Neural cell (in vitro differentiated cells): ENCODE data around the gene VAV2. TPM values are rescaled to one million over a fixed set of nuclear protein-coding genes. Genes with fewer than 3 reads are reported as not detected.

ENCODE experiments used
- H2AFZ ChIP-seq: fragments of 200-600, 300-800 bp; sonication (generic), shearing (Covaris generic); 2 replicates; pipeline ENCODE4 v1.6.0; 2014; ENCODE audit warnings: low read depth, mild to moderate bottlenecking, antibody characterized with exemption, low read length, moderate library complexity
- H3F3A ChIP-seq: fragments of 200-600 bp; shearing (Covaris generic); 2 replicates; pipeline ENCODE4 v1.6.1; 2016; ENCODE audit warnings: mild to moderate bottlenecking, moderate library complexity, mixed read lengths, antibody characterized with exemption, low read length; ENCODE audit not compliant: insufficient read depth, poor library complexity, severe bottlenecking
- H3K27ac ChIP-seq: fragments of 200-600, 300-800 bp; sonication (generic), shearing (Covaris generic); 2 replicates; pipeline ENCODE4 v1.5.1; 2014; ENCODE audit warnings: mild to moderate bottlenecking, low read length, moderate library complexity
- H3K27me3 ChIP-seq: fragments of 300-800, 200-600 bp; sonication (generic), shearing (Covaris generic); 2 replicates; pipeline ENCODE4 v1.6.0; 2014; ENCODE audit warnings: mild to moderate bottlenecking, low read depth, low read length, moderate library complexity; ENCODE audit not compliant: insufficient read depth
- H3K36me3 ChIP-seq: fragments of 300-800, 200-600 bp; sonication (generic), shearing (Covaris generic); 2 replicates; pipeline ENCODE4 v1.5.1; 2014; ENCODE audit warnings: mild to moderate bottlenecking, antibody characterized with exemption, low read length, moderate library complexity; ENCODE audit not compliant: insufficient read depth
- H3K4me2 ChIP-seq: fragments of 300-800, 200-600 bp; sonication (generic), shearing (Covaris generic); 2 replicates; pipeline ENCODE4 v1.6.0; 2014; ENCODE audit warnings: mild to moderate bottlenecking, low read length
- H3K4me3 ChIP-seq: fragments of 300-800, 200-600 bp; sonication (generic), shearing (Covaris generic); 2 replicates; pipeline ENCODE4 v1.5.1; 2014; ENCODE audit warnings: mild to moderate bottlenecking, low read length, moderate library complexity
- H3K79me2 ChIP-seq: fragments of 200-600 bp; shearing (Covaris generic); replicated peaks from 2 replicates; pipeline ENCODE4 v1.6.0; 2014; ENCODE audit warnings: mild to moderate bottlenecking, low read length, moderate library complexity; ENCODE audit not compliant: insufficient read depth
- H3K9ac ChIP-seq: fragments of 300-800, 200-600 bp; sonication (generic), shearing (Covaris generic); 2 replicates; pipeline ENCODE4 v1.6.1; 2016; ENCODE audit warnings: mild to moderate bottlenecking, low read length, mixed read lengths
- H3K9me2 ChIP-seq: fragments of 200-600 bp; shearing (Covaris generic); 2 replicates; pipeline ENCODE4 v1.6.1; 2016; ENCODE audit warnings: mild to moderate bottlenecking, low read length, mixed read lengths; ENCODE audit not compliant: insufficient read depth
- H3K9me3 ChIP-seq: fragments of 200-600, 300-800 bp; sonication (generic), shearing (Covaris generic); 2 replicates; pipeline ENCODE4 v1.6.1; 2016; ENCODE audit warnings: mild to moderate bottlenecking, mixed run types, low read length, moderate library complexity, mixed read lengths
- H4K20me1 ChIP-seq: fragments of 200-600 bp; shearing (Covaris generic); 2 replicates; pipeline ENCODE4 v1.6.1; 2016; ENCODE audit warnings: mild to moderate bottlenecking, mixed run types; ENCODE audit not compliant: insufficient read depth
- EP300 ChIP-seq: fragments of 450-650 bp; conservative IDR thresholded peaks from 2 replicates; pipeline ENCODE4 v1.6.1; 2014; ENCODE audit warnings: antibody characterized with exemption, mild to moderate bottlenecking, moderate library complexity; ENCODE audit not compliant: poor library complexity, severe bottlenecking
- EZH2 ChIP-seq: fragments of 200-600, 300-800 bp; shearing (Covaris generic), sonication (generic); IDR thresholded peaks from 2 replicates; pipeline ENCODE4 v1.6.1; 2014; ENCODE audit warnings: antibody characterized with exemption, low read length, borderline replicate concordance, mild to moderate bottlenecking; ENCODE audit not compliant: insufficient read depth, poor library complexity, severe bottlenecking
- MXI1 ChIP-seq: fragments of 450-650 bp; conservative IDR thresholded peaks from 2 replicates; pipeline ENCODE4 v1.6.1; 2014; ENCODE audit warnings: antibody characterized with exemption, mild to moderate bottlenecking; ENCODE audit not compliant: poor library complexity, severe bottlenecking
- POLR2AphosphoS5 ChIP-seq: IDR thresholded peaks from 2 replicates; pipeline ENCODE4 v1.6.1; 2012
- RAD21 ChIP-seq: fragments of 450-650 bp; conservative IDR thresholded peaks from 2 replicates; pipeline ENCODE4 v1.6.1; 2014; ENCODE audit warnings: antibody characterized with exemption, mild to moderate bottlenecking, moderate library complexity
- SMC3 ChIP-seq: fragments of 450-650 bp; conservative IDR thresholded peaks from 2 replicates; pipeline ENCODE4 v1.6.1; 2014; ENCODE audit warnings: antibody characterized with exemption, mild to moderate bottlenecking, moderate library complexity; ENCODE audit not compliant: poor library complexity
- TAF1 ChIP-seq: IDR thresholded peaks from 2 replicates; pipeline ENCODE4 v1.6.1; 2012; ENCODE audit warnings: low read depth
- polyA plus RNA-seq: library from polyadenylated mRNA; depleted of rRNA; stranded (reverse); fragments of >200 nt; gene quantifications from 2 replicates; pipeline ENCODE4 v1.2.3, GENCODE V29; 2014
- TF ChIP-seq, protein P1 (sequence below): fragments of 450-650 bp; IDR thresholded peaks from 2 replicates; pipeline ENCODE4 v1.5.1; 2014; ENCODE audit warnings: antibody characterized with exemption, mild to moderate bottlenecking, moderate library complexity; ENCODE audit not compliant: poor library complexity, severe bottlenecking
- TF ChIP-seq, protein P2 (sequence below): IDR thresholded peaks from 2 replicates; pipeline ENCODE4 v1.6.1; 2012; ENCODE audit warnings: borderline replicate concordance

The VAV2 gene
- polyA plus RNA-seq, 1 donor from 2014 or later = 35.2 TPM

DNA sequence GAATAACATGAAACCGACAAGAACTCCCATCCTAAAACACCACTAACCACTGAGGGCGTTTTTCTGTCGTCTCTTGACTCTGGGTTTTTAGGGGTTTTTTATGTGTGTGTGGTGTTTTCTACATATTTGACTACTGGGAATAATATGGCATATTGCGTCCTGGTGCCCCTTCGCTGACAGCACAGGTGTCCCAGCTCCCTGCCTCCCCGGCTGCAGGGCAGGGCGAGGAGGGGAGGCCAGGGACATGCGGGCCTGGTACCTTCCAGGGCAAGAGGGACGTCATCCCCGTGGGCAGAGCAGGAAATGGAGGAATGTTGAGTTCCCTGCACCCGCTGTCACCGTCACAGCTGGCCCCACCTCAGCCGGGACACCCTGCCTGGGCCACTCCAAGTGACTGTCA is 34.8 kb downstream of the VAV2 start:
- no peak overlapping the region for H3K9ac ChIP-seq
- peaks cover 14% of the 10 kb centered on the region for H3K79me2 ChIP-seq
- H3K4me3 ChIP-seq = no peak overlapping the region
- H3K9me3 ChIP-seq = no peaks in the 10 kb centered on the region
- no peaks in the 10 kb centered on the region for H3F3A ChIP-seq
- H3K36me3 ChIP-seq = no peaks in the 10 kb centered on the region
- H3K9me2 ChIP-seq = no peaks in the 10 kb centered on the region
- H3K4me2 ChIP-seq = no peak overlapping the region
- H2AFZ ChIP-seq = no peak overlapping the region
- H3K27ac ChIP-seq = no peak overlapping the region
- H4K20me1 ChIP-seq = no peaks in the 10 kb centered on the region
- H3K27me3 ChIP-seq = no peaks in the 10 kb centered on the region
- TF ChIP-seq POLR2AphosphoS5 (no peak), SMC3 (no peak), EZH2 (no peak), TAF1 (no peak), RAD21 (no peak), MXI1 (no peak), EP300 (no peak)
- TF ChIP-seq, protein P1, sequence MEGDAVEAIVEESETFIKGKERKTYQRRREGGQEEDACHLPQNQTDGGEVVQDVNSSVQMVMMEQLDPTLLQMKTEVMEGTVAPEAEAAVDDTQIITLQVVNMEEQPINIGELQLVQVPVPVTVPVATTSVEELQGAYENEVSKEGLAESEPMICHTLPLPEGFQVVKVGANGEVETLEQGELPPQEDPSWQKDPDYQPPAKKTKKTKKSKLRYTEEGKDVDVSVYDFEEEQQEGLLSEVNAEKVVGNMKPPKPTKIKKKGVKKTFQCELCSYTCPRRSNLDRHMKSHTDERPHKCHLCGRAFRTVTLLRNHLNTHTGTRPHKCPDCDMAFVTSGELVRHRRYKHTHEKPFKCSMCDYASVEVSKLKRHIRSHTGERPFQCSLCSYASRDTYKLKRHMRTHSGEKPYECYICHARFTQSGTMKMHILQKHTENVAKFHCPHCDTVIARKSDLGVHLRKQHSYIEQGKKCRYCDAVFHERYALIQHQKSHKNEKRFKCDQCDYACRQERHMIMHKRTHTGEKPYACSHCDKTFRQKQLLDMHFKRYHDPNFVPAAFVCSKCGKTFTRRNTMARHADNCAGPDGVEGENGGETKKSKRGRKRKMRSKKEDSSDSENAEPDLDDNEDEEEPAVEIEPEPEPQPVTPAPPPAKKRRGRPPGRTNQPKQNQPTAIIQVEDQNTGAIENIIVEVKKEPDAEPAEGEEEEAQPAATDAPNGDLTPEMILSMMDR = no peak
- TF ChIP-seq, protein P2, sequence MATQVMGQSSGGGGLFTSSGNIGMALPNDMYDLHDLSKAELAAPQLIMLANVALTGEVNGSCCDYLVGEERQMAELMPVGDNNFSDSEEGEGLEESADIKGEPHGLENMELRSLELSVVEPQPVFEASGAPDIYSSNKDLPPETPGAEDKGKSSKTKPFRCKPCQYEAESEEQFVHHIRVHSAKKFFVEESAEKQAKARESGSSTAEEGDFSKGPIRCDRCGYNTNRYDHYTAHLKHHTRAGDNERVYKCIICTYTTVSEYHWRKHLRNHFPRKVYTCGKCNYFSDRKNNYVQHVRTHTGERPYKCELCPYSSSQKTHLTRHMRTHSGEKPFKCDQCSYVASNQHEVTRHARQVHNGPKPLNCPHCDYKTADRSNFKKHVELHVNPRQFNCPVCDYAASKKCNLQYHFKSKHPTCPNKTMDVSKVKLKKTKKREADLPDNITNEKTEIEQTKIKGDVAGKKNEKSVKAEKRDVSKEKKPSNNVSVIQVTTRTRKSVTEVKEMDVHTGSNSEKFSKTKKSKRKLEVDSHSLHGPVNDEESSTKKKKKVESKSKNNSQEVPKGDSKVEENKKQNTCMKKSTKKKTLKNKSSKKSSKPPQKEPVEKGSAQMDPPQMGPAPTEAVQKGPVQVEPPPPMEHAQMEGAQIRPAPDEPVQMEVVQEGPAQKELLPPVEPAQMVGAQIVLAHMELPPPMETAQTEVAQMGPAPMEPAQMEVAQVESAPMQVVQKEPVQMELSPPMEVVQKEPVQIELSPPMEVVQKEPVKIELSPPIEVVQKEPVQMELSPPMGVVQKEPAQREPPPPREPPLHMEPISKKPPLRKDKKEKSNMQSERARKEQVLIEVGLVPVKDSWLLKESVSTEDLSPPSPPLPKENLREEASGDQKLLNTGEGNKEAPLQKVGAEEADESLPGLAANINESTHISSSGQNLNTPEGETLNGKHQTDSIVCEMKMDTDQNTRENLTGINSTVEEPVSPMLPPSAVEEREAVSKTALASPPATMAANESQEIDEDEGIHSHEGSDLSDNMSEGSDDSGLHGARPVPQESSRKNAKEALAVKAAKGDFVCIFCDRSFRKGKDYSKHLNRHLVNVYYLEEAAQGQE = no peak

DNA sequence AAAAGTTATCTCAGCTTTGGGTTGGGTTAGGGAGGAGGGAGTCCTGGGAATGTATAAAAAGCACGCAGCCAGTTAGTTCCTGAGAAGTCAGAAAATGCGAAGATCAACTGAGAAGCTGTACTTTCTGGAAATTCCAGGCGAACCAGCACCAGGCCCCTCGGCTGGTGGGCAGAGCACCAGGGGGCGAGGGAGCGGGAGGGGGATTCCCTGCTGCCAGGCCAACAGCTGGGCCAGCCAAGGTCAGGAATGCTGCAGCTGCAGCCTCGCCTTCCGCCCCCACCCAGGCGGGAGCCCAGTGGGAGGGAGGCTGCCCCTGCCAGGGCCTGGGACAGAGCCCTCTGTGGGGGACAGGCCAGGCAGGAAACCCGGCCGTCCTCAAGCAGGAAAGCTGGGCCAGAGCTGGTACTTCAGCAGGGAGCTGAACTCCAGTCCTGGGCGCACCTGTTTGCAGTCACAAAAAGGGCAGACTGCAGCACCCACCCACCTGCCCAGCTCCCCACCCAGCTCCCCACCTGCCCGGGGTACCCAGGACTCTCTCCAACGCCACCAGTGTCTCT is 35.5 kb downstream of the VAV2 start:
- Histone ChIP-seq H3K9me2 (no peaks in the 10 kb centered on the region), H3K79me2 (peaks cover 9% of the 10 kb centered on the region), H3K9me3 (no peaks in the 10 kb centered on the region), H3K9ac (no peak overlapping the region), H3F3A (no peaks in the 10 kb centered on the region), H3K4me2 (no peak overlapping the region), H3K27ac (no peak overlapping the region), H2AFZ (no peak overlapping the region), H3K27me3 (no peaks in the 10 kb centered on the region), H3K4me3 (no peak overlapping the region), H3K36me3 (no peaks in the 10 kb centered on the region), H4K20me1 (no peaks in the 10 kb centered on the region)
- TF ChIP-seq POLR2AphosphoS5 (no peak), TAF1 (no peak)
- TF ChIP-seq, protein P2 = no peak
